Mesendoderm (in vitro differentiated cells): ENCODE data around the gene LYSET.

Experiments
- DNase-seq: peaks from one replicate; pipeline ENCODE4 v3.0.0; 2013
- H2AK5ac ChIP-seq: 2 replicates; pipeline ENCODE4 v1.6.1; 2013; ENCODE audit warnings: low read length, inconsistent platforms
- H2BK120ac ChIP-seq: 2 replicates; pipeline ENCODE4 v1.6.1; 2013; ENCODE audit warnings: low read depth, mild to moderate bottlenecking, low read length, moderate library complexity, mixed read lengths
- H2BK15ac ChIP-seq: replicated peaks from 2 replicates; pipeline ENCODE4 v1.6.1; 2013; ENCODE audit warnings: low read depth, mild to moderate bottlenecking, moderate library complexity
- H2BK5ac ChIP-seq: 2 replicates; pipeline ENCODE4 v1.6.1; 2013; ENCODE audit warnings: low read length, inconsistent platforms
- H3K18ac ChIP-seq: 2 replicates; pipeline ENCODE4 v1.6.1; 2013; ENCODE audit warnings: mild to moderate bottlenecking, low read length, mixed read lengths
- H3K23ac ChIP-seq: one replicate; pipeline ENCODE4 v1.6.1; 2013; ENCODE audit warnings: low read length
- H3K27ac ChIP-seq: 2 replicates; pipeline ENCODE4 v1.5.1; 2013; ENCODE audit warnings: low read depth, mild to moderate bottlenecking, inconsistent platforms, low read length, moderate library complexity
- H3K27me3 ChIP-seq: 2 replicates; pipeline ENCODE4 v1.6.1; 2013; ENCODE audit warnings: low read length, control low read depth, mild to moderate bottlenecking, inconsistent platforms; ENCODE audit not compliant: insufficient read depth, poor library complexity
- H3K36me3 ChIP-seq: 2 replicates; pipeline ENCODE4 v1.6.1; 2013; ENCODE audit warnings: low read length, inconsistent platforms; ENCODE audit not compliant: control insufficient read depth, insufficient read depth
- H3K4ac ChIP-seq: one replicate; pipeline ENCODE4 v1.6.1; 2013; ENCODE audit warnings: low read depth, mild to moderate bottlenecking, low read length, moderate library complexity
- H3K4me1 ChIP-seq: 2 replicates; pipeline ENCODE4 v1.6.1; 2013; ENCODE audit warnings: low read depth, low read length, inconsistent platforms; ENCODE audit not compliant: control insufficient read depth
- H3K4me2 ChIP-seq: 2 replicates; pipeline ENCODE4 v1.6.1; 2013; ENCODE audit warnings: low read length
- H3K4me3 ChIP-seq: 2 replicates; pipeline ENCODE4 v1.5.1; 2013; ENCODE audit warnings: mild to moderate bottlenecking, low read length
- H3K56ac ChIP-seq: one replicate; pipeline ENCODE4 v1.6.1; 2013; ENCODE audit warnings: low read length
- H3K79me1 ChIP-seq: 2 replicates; pipeline ENCODE4 v1.6.1; 2013; ENCODE audit warnings: low read length, inconsistent platforms
- H3K79me2 ChIP-seq: 2 replicates; pipeline ENCODE4 v1.6.1; 2013; ENCODE audit warnings: mild to moderate bottlenecking, low read length; ENCODE audit not compliant: control insufficient read depth, insufficient read depth
- H3K9ac ChIP-seq: 2 replicates; pipeline ENCODE4 v1.6.1; 2013; ENCODE audit warnings: low read length, inconsistent platforms
- H4K5ac ChIP-seq: one replicate; pipeline ENCODE4 v1.6.1; 2013; ENCODE audit warnings: low read length
- H4K8ac ChIP-seq: one replicate; pipeline ENCODE4 v1.6.1; 2013; ENCODE audit warnings: low read depth, mild to moderate bottlenecking, control low read depth, low read length, moderate library complexity
- WGBS: extraction: QIAGEN DNeasy Blood & Tissue Kit; methylation state at CpG from one replicate; pipeline ENCODE4 v1.1.7; 2013; ENCODE audit warnings: low lambda C conversion rate, missing lambda C conversion rate; ENCODE audit not compliant: insufficient coverage; ENCODE audit errors: extremely low coverage; 5-methylcytosine and 5-hydroxymethylcytosine counted together

Gene LYSET

DNA sequence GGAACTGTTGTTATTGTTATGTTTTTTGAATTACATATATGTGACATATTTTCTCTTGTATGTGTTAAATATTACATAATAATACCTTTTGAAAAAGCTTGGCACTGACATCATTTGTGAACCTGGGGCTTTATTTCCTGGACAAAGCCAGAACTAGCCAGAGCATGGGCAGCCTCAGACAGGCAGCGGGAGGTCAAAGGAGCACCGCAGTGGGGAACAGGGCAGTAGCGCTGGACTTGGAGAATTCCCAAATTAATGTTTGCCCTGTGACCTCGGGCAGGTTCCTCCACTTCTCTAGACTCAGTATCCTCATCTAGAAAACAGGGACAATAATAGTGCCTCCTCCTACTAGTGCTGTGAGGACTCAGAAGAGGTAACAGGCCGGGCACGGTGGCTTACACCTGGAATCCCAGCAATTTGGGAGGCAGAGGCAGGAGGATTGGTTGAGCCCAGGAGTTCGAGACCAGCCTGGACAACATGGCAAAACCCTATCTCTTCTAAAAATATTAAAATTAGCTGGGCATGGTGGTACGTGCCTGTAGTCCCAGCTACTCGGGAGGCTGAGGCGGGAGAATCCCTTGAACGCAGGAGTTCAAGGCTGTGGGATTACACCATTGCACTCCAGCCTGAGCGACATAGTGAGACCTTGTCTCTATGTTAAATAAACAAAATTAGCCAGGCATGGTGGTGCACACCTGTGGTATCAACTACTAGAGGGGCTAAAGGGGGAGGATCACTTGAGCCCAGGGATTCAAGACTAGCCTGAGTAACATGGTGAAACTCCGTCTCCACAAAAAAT is 42.1 kb upstream of the LYSET start:
- Histone ChIP-seq H2AK5ac (no peak overlapping the region), H3K36me3 (no peaks in the 10 kb centered on the region), H3K56ac (no peak overlapping the region), H2BK5ac (no peak overlapping the region), H2BK120ac (no peak overlapping the region), H3K4me2 (no peak overlapping the region), H3K4ac (no peak overlapping the region), H3K4me1 (no peaks in the 10 kb centered on the region), H3K27ac (no peak overlapping the region), H4K5ac (no peak overlapping the region), H3K27me3 (no peaks in the 10 kb centered on the region), H4K8ac (no peak overlapping the region), H3K79me2 (no peaks in the 10 kb centered on the region), H3K18ac (no peak overlapping the region), H3K4me3 (no peak overlapping the region), H2BK15ac (no peak overlapping the region), H3K79me1 (no peaks in the 10 kb centered on the region), H3K9ac (no peak overlapping the region), H3K23ac (no peak overlapping the region)
- DNase-seq = no peak
- WGBS = no CpG with 5 or more reads among the region's 13 CpGs

- WGBS = no CpG with 5 or more reads among the region's 9 CpGs
- H3K18ac ChIP-seq = no peak overlapping the region
Observed at GRCh38 chr14:93146119-93146518, 39.0 kb upstream of the LYSET start.

GRCh38 chr14:93148979-93149378 is 36.1 kb upstream of the LYSET start:
- Histone ChIP-seq H3K4me2 (no peak overlapping the region), H3K79me1 (no peaks in the 10 kb centered on the region), H3K4ac (no peak overlapping the region), H3K4me3 (no peak overlapping the region), H2BK15ac (no peak overlapping the region), H2BK120ac (no peak overlapping the region), H3K4me1 (no peaks in the 10 kb centered on the region), H2AK5ac (no peak overlapping the region), H3K36me3 (no peaks in the 10 kb centered on the region), H3K23ac (no peak overlapping the region), H2BK5ac (no peak overlapping the region), H4K8ac (no peak overlapping the region), H3K27me3 (no peaks in the 10 kb centered on the region), H3K56ac (no peak overlapping the region), H3K27ac (no peak overlapping the region), H3K18ac (no peak overlapping the region), H3K79me2 (no peaks in the 10 kb centered on the region), H3K9ac (no peak overlapping the region), H4K5ac (no peak overlapping the region)
- WGBS = no CpG with 5 or more reads among the region's 8 CpGs
- no peak for DNase-seq

More at GRCh38 chr14:93146119-93146518, 39.0 kb upstream of the LYSET start:
- Histone ChIP-seq H3K4me2 (no peak overlapping the region), H2BK120ac (no peak overlapping the region), H3K79me1 (no peaks in the 10 kb centered on the region), H3K23ac (no peak overlapping the region), H3K56ac (no peak overlapping the region), H3K36me3 (no peaks in the 10 kb centered on the region), H3K79me2 (no peaks in the 10 kb centered on the region), H2AK5ac (no peak overlapping the region), H3K4me3 (no peak overlapping the region), H4K8ac (no peak overlapping the region), H3K9ac (no peak overlapping the region), H3K4ac (no peak overlapping the region), H4K5ac (no peak overlapping the region), H2BK5ac (no peak overlapping the region), H2BK15ac (no peak overlapping the region), H3K27me3 (no peaks in the 10 kb centered on the region), H3K4me1 (no peaks in the 10 kb centered on the region), H3K27ac (no peak overlapping the region)
- DNase-seq = no peak

DNA sequence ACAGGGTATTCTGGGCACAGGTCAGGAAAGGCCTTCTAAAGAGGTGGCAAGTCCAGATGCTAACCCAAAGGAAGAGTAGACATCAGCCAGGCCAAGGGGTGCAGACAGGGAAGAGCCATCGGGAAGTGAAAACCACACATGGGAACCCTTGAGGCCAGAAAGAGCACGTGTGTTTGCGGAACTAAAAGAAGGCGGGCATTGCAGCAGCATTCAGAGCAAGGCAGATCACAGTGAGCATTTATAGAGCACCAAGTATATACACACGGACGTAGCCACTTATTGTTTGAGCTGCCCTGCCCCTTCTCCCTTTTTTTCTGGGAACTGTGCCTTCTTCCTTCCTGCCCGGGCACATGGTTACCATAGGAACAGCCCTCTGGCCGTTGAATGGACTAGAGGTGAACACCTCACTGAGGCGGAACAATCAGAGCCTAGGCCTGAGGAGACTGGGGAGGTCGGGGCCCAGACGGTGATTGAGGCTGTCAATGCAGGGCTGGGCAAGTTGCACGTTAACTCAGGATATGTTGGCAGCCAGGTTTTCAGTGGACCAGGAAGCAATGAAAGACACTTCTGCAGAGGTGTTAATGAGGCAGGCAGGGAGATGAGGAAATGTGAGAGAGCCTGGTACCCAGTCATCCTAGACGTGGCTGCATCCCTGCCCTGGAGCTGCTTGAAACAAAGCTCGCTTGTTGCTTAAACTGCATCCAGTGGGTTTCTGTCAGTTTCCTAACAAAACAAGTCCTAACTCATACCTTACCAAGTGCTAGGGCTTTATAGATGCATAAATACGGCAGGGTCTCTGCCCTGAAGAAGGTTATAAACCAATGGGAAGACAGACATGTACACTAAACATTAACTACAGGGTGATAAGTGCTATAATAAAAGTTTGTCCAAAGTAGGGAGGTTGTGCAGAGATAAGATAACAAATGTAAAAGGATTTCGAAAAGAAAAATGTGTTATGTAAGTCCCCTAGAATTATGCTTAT is 34.6 kb upstream of the LYSET start:
- Histone ChIP-seq H2BK15ac (no peak overlapping the region), H3K36me3 (no peaks in the 10 kb centered on the region), H3K56ac (no peak overlapping the region), H3K27ac (no peak overlapping the region), H2BK120ac (no peak overlapping the region), H3K4me3 (no peak overlapping the region), H3K4me1 (no peaks in the 10 kb centered on the region), H2BK5ac (no peak overlapping the region), H3K23ac (no peak overlapping the region), H3K79me1 (no peaks in the 10 kb centered on the region), H3K18ac (no peak overlapping the region), H3K4me2 (no peak overlapping the region), H2AK5ac (no peak overlapping the region), H3K4ac (no peak overlapping the region), H3K27me3 (no peaks in the 10 kb centered on the region), H3K9ac (no peak overlapping the region), H3K79me2 (no peaks in the 10 kb centered on the region), H4K8ac (no peak overlapping the region), H4K5ac (no peak overlapping the region)
- no peak for DNase-seq
- WGBS = no CpG with 5 or more reads among the region's 16 CpGs

DNA sequence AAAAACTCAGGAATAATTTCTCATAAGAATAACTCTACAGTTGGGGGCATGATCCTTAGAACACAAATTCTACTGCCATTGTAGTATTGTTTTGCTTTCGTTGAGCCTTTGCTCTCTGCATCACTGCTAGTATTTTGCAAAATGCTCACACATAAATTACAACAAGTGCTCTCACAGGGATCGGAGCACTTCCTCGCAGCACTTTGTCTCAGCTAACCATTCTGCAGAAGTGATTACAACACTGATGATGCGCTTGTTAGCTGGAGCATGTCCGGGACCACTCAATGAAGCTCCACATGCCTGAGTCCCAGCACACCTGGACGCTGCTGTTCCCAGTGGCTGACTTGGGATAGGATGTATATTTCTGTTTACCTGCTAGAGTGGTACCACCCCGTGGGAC is 32.0 kb upstream of the LYSET start:
- WGBS = no CpG with 5 or more reads among the region's 7 CpGs
- Histone ChIP-seq H3K18ac (no peak overlapping the region), H3K56ac (no peak overlapping the region), H3K23ac (no peak overlapping the region), H2BK5ac (no peak overlapping the region), H4K5ac (no peak overlapping the region), H2BK15ac (no peak overlapping the region), H3K36me3 (no peaks in the 10 kb centered on the region), H3K4me2 (no peak overlapping the region), H3K79me2 (no peaks in the 10 kb centered on the region), H3K4me1 (no peaks in the 10 kb centered on the region), H4K8ac (no peak overlapping the region), H3K27ac (no peak overlapping the region), H3K4ac (no peak overlapping the region), H2BK120ac (no peak overlapping the region), H3K27me3 (no peaks in the 10 kb centered on the region), H2AK5ac (no peak overlapping the region), H3K4me3 (no peak overlapping the region), H3K9ac (no peak overlapping the region), H3K79me1 (no peaks in the 10 kb centered on the region)
- no peak for DNase-seq
